GM19438 (cell line): Measurements from ENCODE around the gene YPEL3.

Source experiments
- ATAC-seq: cut with Tn5 transposase; IDR thresholded peaks from one replicate; pipeline ENCODE4 v1.9.1; 2021; ENCODE audit warnings: low read depth; ENCODE audit not compliant: unreplicated experiment

Gene YPEL3

DNA sequence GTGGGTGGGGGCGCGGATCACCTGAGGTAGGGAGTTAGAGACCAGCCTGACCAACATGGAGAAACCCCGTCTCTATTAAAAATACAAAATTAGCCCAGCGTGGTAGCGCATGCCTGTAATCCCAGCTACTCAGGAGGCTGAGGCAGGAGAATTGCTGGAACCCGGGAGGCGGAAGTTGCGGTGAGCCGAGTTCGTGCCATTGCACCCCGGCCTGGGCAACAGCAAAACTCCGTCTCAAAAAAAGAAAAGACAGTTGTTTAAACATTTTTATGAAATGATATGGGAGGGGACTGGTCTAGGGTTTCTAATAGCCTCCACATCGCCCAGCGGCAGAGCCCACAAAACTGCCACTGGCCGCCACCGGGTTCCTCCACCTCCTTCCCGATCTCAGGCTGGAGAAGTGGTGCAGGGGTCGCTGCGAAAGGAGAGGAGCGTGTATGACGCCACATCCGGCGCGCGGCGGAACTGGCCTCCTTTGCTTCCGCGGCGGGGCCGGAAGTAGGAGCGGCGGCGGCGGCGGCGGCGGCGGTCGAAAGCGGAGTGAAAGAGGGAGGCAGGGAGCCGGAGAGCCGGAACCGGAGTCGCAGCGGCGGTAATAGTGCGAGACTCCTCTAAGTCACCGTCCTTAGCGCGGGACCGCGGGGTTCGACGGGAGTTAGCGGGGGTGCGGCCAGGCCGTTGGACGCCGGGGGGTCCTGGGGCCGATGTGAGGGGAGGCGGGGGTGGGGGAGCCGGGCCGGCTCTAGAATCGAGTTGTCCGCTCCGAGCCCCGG lies 20.3 kb downstream of the YPEL3 start, which contains the start of gene PPP4C:
Gene PPP4C (plus strand): TSS at position 492 of the 773 bp plus-strand sequence. CDS start 384 bp downstream, outside the sequence.
- ATAC-seq: peak; percentile 72

- no peak for ATAC-seq
Observed at GRCh38 chr16:30070490-30070889, 25.5 kb downstream of the YPEL3 start.

DNA sequence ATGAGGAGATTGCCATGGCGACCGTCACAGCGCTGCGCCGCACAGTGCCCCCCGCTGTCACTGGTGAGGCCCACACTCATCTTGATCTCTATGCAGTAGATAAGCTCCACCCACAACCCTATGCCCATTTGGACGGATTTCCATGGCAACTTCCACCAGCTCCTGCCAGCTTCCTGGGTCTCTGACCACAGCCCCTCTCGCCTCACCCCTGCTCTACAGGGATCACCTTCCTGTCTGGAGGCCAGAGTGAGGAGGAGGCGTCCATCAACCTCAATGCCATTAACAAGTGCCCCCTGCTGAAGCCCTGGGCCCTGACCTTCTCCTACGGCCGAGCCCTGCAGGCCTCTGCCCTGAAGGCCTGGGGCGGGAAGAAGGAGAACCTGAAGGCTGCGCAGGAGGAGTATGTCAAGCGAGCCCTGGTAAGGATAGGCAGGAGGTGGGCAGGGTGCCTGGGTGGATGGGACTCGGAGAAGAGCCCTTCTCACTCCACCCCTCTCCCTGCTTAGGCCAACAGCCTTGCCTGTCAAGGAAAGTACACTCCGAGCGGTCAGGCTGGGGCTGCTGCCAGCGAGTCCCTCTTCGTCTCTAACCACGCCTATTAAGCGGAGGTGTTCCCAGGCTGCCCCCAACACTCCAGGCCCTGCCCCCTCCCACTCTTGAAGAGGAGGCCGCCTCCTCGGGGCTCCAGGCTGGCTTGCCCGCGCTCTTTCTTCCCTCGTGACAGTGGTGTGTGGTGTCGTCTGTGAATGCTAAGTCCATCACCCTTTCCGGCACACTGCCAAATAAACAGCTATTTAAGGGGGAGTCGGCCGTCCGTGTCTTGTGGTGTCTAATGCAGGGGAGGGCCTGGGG lies 26.2 kb downstream of the YPEL3 start:
- ATAC-seq: no peak

DNA sequence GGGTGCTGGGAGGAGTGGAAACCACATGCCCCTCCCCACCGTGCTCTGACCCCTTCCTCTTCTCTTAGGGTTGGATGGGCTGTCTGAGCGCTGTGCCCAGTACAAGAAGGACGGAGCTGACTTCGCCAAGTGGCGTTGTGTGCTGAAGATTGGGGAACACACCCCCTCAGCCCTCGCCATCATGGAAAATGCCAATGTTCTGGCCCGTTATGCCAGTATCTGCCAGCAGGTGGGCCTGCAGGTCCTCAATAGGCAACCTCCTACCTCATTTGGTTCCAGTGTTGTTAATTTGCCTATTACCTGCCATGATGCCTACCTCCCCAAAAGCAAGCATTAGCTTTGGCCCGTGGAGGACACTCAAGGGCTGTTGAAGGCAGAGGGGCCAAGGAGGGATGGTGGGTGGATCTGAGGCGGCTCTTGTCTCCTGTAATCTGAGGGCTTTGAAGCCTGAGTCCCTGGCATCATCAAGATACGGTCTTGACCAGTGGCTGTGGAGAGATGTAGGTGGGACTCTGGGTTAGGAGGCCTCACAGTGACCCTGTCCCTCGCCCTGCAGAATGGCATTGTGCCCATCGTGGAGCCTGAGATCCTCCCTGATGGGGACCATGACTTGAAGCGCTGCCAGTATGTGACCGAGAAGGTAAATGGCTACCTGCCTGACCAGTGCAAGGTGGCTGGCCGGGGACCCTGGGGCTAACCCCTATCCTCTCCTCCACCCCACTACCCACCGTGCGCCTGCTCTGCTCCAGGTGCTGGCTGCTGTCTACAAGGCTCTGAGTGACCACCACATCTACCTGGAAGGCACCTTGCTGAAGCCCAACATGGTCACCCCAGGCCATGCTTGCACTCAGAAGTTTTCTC lies 27.0 kb downstream of the YPEL3 start:
- ATAC-seq: no peak

DNA sequence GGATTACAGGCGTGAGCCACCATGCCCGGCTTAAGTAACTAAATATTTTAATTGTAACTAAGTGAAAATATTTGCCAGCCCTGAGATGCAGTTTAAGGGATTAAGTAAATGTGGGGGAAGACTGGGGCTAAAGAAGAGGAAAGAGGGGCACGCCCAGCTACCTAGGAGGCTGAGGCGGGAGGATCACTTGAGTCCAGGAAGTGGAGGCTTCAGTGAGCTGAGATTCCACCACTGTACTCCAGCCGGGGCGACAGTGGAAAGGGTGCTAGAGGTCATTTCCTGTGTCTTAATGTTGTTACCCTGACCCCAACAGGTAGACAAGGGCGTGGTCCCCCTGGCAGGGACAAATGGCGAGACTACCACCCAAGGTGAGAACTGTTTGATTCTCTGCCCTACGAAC lies 27.7 kb downstream of the YPEL3 start:
- ATAC-seq: no peak

- ATAC-seq: no peak
Observed at GRCh38 chr16:30067584-30067916, 28.5 kb downstream of the YPEL3 start.

GRCh38 chr16:30066761-30067583 lies 29.0 kb downstream of the YPEL3 start:
- no peak for ATAC-seq

DNA sequence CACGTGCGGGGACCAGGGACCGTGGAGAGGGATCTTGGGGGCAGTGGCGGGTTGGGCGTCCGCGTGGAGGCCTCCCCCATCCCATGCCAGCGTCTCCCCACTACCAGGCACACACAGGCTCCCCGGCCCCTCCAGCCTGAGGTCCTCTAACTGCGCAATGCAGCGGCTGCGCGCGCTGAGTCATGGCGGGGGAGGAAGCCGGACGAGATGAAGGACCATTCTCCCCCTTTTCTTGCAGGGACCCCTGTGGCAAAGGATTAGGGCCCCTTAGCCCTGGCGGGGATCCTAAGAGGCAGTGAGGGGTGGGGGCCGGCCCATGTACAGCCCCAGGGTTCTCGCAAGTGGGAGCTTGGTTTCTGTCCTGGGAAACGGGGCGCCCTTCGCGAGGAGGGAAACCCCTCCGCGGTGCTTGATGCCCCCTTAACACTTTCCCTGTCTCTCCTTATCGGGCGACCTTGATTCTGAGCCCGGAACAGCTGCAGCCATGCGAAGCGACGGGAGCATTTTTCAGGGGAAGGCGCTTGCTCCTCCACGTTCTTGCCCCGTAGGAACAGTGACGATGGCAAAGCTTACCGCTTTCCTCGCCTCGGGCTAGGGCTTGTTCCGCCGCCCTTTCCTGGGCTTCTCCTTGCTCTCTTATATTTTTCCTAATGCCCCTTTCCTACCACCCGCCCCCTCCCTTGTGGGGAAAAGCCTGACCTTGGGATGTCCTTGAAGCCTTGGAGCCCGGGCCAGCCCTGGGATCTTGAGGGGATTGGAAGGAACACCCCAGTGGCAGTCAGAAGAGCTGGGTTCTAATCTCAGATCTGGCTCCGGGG lies 29.9 kb downstream of the YPEL3 start:
- ATAC-seq: no peak

GRCh38 chr16:30065102-30065942 lies 30.7 kb downstream of the YPEL3 start, which contains the start of gene ALDOA:
ALDOA (plus strand) TSS chr16:30065760; CDS start chr16:30066898, 1,138 bp downstream.
- ATAC-seq: peak; percentile 66

DNA sequence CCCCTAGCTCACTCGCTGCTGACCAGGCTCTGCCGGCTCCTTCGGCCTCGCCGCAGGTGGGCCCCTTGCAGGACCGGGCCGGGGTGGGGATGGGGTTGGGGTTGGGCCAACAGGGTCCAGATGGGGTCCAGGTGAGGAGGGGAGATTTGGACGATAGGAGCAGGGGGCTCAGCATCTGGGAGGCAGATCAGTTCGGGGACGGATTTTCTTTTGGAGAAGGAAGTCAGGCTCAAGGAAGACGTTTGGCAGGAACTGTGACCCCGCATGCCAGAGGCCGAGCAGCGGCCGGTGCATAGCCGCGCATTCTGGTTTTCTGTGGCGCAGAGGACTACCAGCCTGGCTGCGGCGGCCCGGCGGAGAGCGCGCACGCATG lies 31.3 kb downstream of the YPEL3 start:
- no peak for ATAC-seq

DNA sequence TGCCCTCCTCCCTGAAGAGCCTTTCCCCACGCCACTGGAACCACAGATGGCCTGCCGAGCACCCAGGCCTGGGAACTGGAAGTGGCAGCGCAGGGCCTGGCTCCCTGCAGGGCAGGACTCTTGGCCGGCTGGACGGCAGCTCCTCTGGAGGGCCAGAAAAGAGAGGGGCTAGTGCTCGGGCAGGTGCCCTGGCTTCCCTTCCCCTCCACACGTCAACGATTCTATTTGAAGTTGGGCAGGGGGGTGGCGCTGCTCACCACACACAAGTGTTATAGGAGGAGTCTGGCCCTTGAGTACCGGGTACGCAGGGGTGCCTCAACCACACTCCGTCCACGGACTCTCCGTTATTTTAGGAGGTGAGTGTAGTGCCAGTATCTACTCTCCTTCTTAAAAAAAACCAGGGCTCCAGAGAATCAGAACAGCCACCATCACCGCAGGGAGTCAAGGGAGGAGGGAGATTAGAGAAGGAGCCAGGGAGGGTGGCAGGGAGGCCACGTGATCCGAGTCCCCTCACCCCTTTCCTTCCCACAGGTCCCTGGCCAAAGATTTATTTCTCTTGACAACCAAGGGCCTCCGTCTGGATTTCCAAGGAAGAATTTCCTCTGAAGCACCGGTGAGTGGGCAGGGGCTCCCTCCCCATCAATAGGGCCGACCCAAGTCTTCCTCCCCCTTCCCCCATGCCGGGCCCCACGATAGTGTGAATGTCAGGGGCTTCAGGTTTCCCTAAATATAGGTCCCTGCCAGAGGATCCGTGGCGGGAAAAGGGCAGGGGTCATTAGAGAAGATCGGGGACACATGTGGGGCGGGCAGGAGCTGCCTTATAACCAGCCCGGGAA lies 31.9 kb downstream of the YPEL3 start:
- ATAC-seq: peak; percentile 34

DNA sequence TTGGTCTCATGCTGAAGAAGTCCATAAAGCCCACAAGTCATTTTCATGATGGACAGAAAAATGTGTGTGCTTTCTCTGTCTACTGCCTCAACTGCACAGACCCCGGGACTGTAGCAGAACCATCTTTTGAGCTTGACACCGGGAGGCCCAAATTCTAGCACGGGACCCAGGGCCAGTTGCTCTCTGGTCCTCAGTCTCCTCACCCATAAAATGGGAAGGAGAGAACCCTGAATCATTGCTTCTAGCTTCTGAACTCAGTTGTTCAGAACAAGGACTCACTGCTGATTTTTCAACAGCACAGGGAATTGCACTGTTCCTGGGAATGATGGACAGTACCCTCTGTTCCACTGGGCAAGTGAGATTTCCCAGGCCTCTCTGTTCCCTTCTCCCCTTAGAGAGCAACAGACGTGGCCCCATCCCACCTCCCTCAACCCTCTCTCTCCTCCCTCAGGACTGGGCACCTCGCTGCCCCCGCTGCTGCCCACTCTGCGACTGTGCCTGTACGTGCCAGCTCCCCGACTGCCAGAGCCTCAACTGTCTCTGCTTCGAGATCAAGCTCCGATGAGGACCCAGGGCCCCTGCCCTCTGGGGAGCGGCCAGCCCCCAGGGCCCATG lies 32.6 kb downstream of the YPEL3 start:
- no peak for ATAC-seq

DNA sequence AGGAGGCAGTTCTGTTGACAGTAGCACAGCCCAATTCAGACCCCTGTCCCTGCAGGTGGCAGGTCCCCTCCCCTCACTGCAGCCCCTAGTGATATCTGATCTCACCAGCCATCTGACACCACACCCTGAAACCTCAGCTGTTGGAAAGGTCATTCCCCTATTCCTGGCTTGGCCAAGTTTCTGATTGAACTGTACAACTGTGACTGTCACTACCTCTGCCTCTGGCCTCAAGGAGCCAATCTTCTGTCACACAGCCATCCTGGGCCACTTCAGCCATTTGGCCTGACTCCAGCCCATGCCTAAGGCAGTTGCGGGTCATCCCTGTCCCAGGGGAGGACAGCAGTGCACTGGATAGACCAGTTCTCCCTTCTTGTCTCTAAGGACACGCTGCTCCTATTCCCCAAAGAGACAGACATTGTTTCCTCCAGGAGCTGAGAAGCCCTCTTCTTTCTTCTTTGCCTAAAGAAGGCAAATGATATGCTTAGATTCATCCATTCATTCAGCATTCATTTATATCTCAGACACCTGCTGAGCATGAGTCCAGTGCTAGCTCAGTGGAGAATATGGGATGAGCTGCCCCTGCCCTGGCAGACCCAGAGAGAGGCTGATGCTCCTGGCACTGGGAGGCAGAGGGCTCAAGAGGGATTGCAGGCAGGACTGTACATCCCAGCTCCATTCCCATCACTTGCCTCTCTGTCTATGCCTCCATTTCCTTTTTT lies 35.0 kb downstream of the YPEL3 start:
- no peak for ATAC-seq

DNA sequence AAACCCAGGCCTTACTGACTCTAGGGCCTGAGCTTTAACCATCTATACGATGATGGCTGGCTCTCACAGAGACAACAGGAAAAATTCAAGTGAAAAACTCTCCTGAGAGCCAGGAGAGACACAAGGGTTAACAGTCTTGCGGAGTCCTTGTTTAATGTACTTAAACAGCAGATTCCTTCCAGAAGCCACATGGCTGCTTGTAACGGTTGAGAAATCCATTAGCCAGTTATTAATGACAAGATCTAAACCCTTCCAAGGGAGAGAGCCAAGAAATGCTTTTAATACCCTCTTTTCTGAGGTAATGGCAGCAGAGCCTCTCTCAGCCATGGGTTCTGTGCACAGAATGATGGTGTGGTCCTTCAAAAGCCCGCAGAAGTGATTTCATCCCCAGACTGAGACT lies 35.7 kb downstream of the YPEL3 start:
- ATAC-seq: no peak

DNA sequence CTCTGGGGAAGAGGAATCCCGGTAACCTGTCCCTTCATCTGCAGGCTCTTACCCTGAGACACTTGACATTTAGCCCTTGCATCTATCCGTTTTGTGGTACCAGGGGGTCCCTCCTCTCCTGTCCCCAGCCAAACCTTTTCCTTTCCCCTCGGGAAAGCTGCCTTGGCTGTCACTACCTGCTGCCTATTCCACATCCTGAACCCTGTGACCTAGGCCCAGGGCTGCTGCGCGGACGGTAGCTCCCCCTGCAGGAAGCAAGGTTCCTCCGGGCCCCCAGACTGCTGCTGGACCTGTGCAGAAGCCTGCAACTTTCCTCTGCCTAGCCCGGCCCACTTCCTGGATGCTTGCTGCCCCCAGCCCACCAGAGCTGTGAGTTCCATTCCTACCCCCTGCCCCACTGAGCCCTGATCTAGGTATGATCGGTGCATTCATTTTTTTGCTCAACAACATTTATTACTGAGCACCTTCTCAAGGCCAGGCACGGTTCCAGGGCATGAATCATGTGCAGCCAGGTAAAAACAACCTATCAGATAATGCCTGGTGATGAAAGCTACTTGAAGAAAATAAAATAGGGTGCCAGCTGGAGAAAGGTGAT lies 41.0 kb downstream of the YPEL3 start:
- ATAC-seq: no peak

- ATAC-seq: no peak
Observed at GRCh38 chr16:30054451-30054850, 41.6 kb downstream of the YPEL3 start.
